CD4-positive, alpha-beta memory T cell (primary cell): ENCODE results near the gene PITX1. TPM values are rescaled to one million over a fixed set of nuclear protein-coding genes. Genes with fewer than 3 reads are reported as not detected.

Experiments
- CTCF ChIA-PET: fragments of 350-600 bp; sonication (Branson Sonifier 250); formaldehyde crosslinking; loops from one replicate; lab custom pipeline; 2021; ENCODE audit warnings: inconsistent platforms; ENCODE audit not compliant: partially characterized antibody; lab: Charles Lee
- POLR2A ChIA-PET: fragments of 350-600 bp; sonication (Branson Sonifier 250); formaldehyde crosslinking; loops from one replicate; lab custom pipeline; 2021; ENCODE audit not compliant: partially characterized antibody; lab: Charles Lee
- DNase-seq, 5 donors: peaks; one replicate each; pipeline versions ENCODE4 v3.0.0 to v3.0.0-alpha.2; 2020 to 2022; ENCODE audit warnings: mixed read lengths in 1 of 5
- H3K27ac ChIP-seq: one replicate; pipeline ENCODE4 v1.7.0; 2013; ENCODE audit warnings: low read depth, low read length
- H3K27me3 ChIP-seq: 2 replicates; pipeline ENCODE4 v1.7.0; 2013; ENCODE audit warnings: mild to moderate bottlenecking, low read length, moderate library complexity; ENCODE audit not compliant: insufficient read depth
- H3K36me3 ChIP-seq: 2 replicates; pipeline ENCODE4 v1.7.0; 2013; ENCODE audit warnings: mild to moderate bottlenecking, low read length, moderate library complexity; ENCODE audit not compliant: insufficient read depth
- H3K4me1 ChIP-seq: 2 replicates; pipeline ENCODE4 v1.7.0; 2013; ENCODE audit warnings: mild to moderate bottlenecking, low read length, moderate library complexity; ENCODE audit not compliant: insufficient read depth
- H3K4me3 ChIP-seq, 2 donors: one replicate each; pipeline ENCODE4 v1.7.0; 2013; ENCODE audit warnings: low read length in 2 of 2, mild to moderate bottlenecking in 1 of 2
- H3K9me3 ChIP-seq, 2 donors: one replicate each; pipeline ENCODE4 v1.7.0; 2013; ENCODE audit warnings: low read length in 2 of 2, control low read depth in 1 of 2; ENCODE audit not compliant: control insufficient read depth in 1 of 2
- H3K27ac Mint-ChIP-seq, 7 donors: one replicate each; pipeline ENCODE4 v1.8.0; 2020 to 2021; ENCODE audit warnings: mixed read lengths in 7 of 7, mild to moderate bottlenecking in 6 of 7, inconsistent platforms in 3 of 7, moderate library complexity in 3 of 7
- H3K27me3 Mint-ChIP-seq, 2 donors: one replicate each; pipeline ENCODE4 v1.8.0; 2020 to 2021; ENCODE audit warnings: mixed read lengths in 2 of 2
- H3K36me3 Mint-ChIP-seq, 2 donors: one replicate each; pipeline ENCODE4 v1.8.0; 2020 to 2021; ENCODE audit warnings: mixed read lengths in 2 of 2, inconsistent platforms in 1 of 2, mild to moderate bottlenecking in 1 of 2
- H3K4me1 Mint-ChIP-seq, 4 donors: one replicate each; pipeline ENCODE4 v1.8.0; 2020 to 2021; ENCODE audit warnings: mixed read lengths in 4 of 4, mild to moderate bottlenecking in 1 of 4
- H3K4me3 Mint-ChIP-seq, 8 donors: one replicate each; pipeline ENCODE4 v1.8.0; 2020 to 2021; ENCODE audit warnings: mixed read lengths in 8 of 8, mild to moderate bottlenecking in 7 of 8, moderate library complexity in 6 of 8, inconsistent platforms in 3 of 8
- H3K9me3 Mint-ChIP-seq, 8 donors: one replicate each; pipeline ENCODE4 v1.8.0; 2020 to 2021; ENCODE audit warnings: mixed read lengths in 8 of 8, mild to moderate bottlenecking in 5 of 8, inconsistent platforms in 3 of 8, moderate library complexity in 1 of 8
- intact Hi-C: fragments of 100-400 bp; cut with micrococcal nuclease; formaldehyde crosslinking; loops from one replicate; pipeline ENCODE4 v1.15.1; 2023
- polyA plus RNA-seq, 2 donors: library from polyadenylated mRNA; unstranded; fragments of 300-500 nt; fragmentation: Illumina TruSeq; gene quantifications; one replicate each; pipeline ENCODE4 v1.2.3, GENCODE V29; 2021
- total RNA-seq, 2 experiments: library from RNA; stranded (reverse); gene quantifications; one replicate each; pipeline ENCODE4 v1.2.3, GENCODE V29; 2021

PITX1 gene
- total and polyA plus RNA-seq, 4 experiments from 2014 or later: not detected

DNA sequence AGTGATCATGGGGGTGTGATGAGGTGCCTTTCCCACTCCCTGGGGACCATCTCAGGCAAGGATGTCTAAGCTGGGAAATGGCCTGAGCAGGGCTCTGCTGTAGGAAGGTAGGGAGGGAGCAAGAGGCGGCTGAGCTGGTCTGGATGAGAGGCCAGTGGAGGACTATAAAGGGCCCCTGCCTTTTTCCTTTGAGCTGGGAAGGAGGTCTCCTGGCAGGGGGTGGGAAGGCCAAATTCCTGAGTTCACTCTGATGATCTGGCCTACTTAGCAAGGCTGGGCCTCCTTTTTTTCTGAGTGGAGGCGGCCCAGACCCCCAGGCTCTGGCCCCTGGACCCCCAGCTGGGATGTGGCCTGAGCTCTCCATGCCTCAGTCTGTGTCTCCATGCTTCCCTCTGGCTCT is 14.3 kb upstream of the PITX1 start:
- Mint-ChIP-seq H3K27ac (no peak overlapping the region), H3K36me3 (no peaks in the 10 kb centered on the region), H3K4me1 (peaks cover 0 to 4% (median 2%) of the 10 kb centered on the region in 4 donors), H3K9me3 (no peaks in the 10 kb centered on the region), H3K4me3 (no peak overlapping the region), H3K27me3 (peaks cover 38 to 48% of the 10 kb centered on the region in 2 donors)
- Histone ChIP-seq H3K4me1 (no peaks in the 10 kb centered on the region), H3K9me3 (no peaks in the 10 kb centered on the region), H3K27ac (no peak overlapping the region), H3K4me3 (no peak overlapping the region), H3K27me3 (peaks cover 3% of the 10 kb centered on the region), H3K36me3 (no peaks in the 10 kb centered on the region)
- intact Hi-C loops: no loop called here
- DNase-seq: no peak
- POLR2A ChIA-PET: no interaction called here
- CTCF ChIA-PET: no interaction called here

DNA sequence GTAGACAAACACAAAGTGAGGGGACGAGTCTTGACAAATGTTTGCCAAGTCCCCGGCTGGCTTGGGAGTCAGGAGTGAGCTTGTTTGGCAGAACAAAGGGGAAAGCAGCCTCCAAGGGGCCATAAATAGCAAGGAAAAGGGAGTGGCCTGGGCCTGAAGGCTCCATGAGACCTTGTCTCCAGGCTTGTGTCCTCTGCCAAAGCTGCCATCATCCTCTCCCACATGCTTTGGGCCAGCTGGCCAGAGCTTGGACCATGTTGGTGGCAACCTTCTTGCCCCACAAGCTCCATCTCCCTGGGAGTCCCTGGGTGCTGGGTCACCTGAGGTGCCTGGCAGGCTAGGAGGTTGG is 13.3 kb upstream of the PITX1 start:
- H3K36me3 ChIP-seq: no peaks in the 10 kb centered on the region
- no peak for DNase-seq
- peaks cover 0 to 4% (median 2%) of the 10 kb centered on the region in 4 donors for H3K4me1 Mint-ChIP-seq
- peaks cover 40 to 54% of the 10 kb centered on the region in 2 donors for H3K27me3 Mint-ChIP-seq
- intact Hi-C loops: no loop called here
- no peaks in the 10 kb centered on the region for H3K9me3 Mint-ChIP-seq
- H3K36me3 Mint-ChIP-seq: no peaks in the 10 kb centered on the region
- no peak overlapping the region for H3K4me3 Mint-ChIP-seq
- H3K4me1 ChIP-seq: no peaks in the 10 kb centered on the region
- H3K4me3 ChIP-seq: no peak overlapping the region
- H3K27ac ChIP-seq: no peak overlapping the region
- no peak overlapping the region for H3K27ac Mint-ChIP-seq
- H3K27me3 ChIP-seq: peaks cover 3% of the 10 kb centered on the region
- H3K9me3 ChIP-seq: no peaks in the 10 kb centered on the region
- CTCF ChIA-PET: no interaction called here
- POLR2A ChIA-PET: no interaction called here

- no peak for DNase-seq
- Mint-ChIP-seq H3K4me3 (no peak overlapping the region), H3K27ac (no peak overlapping the region), H3K27me3 (peaks cover 38 to 50% of the 10 kb centered on the region in 2 donors), H3K4me1 (peaks cover 0 to 4% (median 2%) of the 10 kb centered on the region in 4 donors), H3K9me3 (no peaks in the 10 kb centered on the region), H3K36me3 (no peaks in the 10 kb centered on the region)
- H3K36me3 ChIP-seq: no peaks in the 10 kb centered on the region
- ChIA-PET POLR2A (no interaction called here), CTCF (no interaction called here)
- H3K27me3 ChIP-seq: peaks cover 3% of the 10 kb centered on the region
- no peaks in the 10 kb centered on the region for H3K9me3 ChIP-seq
- no peaks in the 10 kb centered on the region for H3K4me1 ChIP-seq
- no peak overlapping the region for H3K27ac ChIP-seq
- intact Hi-C loops: no loop called here
- no peak overlapping the region for H3K4me3 ChIP-seq
These were observed 12.8 kb upstream of the PITX1 start for GRCh38 chr5:135046661-135047346.

DNA sequence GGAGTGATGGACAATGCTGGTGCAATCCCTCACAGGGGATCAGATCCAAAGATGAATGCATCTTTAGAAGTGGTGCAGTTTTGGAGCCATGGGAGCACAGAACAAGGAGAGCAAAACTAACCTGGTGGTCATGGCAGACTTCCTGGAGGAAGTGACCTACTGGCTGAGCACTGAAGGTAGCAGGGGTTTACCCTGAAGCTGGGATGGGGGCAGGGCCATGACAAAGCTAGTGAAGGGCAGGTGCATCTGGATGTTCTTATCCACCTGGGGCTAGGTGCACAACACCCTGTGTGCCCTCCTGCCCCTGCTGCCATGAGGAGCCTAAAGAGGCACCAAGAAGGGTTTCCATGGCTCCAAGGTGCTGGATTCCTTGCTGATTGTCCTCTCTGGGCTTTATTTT is 11.5 kb upstream of the PITX1 start:
- Mint-ChIP-seq H3K4me3 (no peak overlapping the region), H3K27me3 (peaks cover 36 to 50% of the 10 kb centered on the region in 2 donors), H3K4me1 (peaks cover 2 to 8% (median 5%) of the 10 kb centered on the region in 4 donors), H3K9me3 (no peaks in the 10 kb centered on the region), H3K36me3 (no peaks in the 10 kb centered on the region), H3K27ac (no peak overlapping the region)
- Histone ChIP-seq H3K27me3 (no peaks in the 10 kb centered on the region), H3K4me1 (peaks cover 2% of the 10 kb centered on the region), H3K36me3 (no peaks in the 10 kb centered on the region), H3K27ac (no peak overlapping the region), H3K4me3 (no peak overlapping the region), H3K9me3 (no peaks in the 10 kb centered on the region)
- intact Hi-C loops: no loop called here
- DNase-seq: no peak
- CTCF ChIA-PET: no interaction called here
- POLR2A ChIA-PET: no interaction called here

DNA sequence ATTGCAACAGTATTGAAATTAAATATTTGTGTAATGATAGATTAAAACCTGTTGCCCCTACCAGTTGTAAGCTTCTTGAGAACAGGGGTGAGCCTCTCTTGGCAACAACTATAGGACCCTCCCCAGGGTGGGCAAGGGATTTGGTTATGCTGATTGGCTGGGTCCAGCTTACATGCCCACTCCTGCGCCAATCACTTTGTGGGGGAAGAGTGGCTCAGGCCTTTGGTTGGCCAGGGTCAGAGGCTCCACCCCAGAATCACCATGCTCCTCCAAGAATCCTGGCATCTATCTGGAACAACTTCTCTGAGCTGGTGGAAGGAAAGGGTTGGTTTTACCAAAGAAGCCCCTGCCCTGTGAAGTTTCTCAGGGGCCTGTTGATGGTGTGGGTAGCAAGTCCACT is 8.6 kb upstream of the PITX1 start:
- DNase-seq: no peak
- no peaks in the 10 kb centered on the region for H3K9me3 Mint-ChIP-seq
- POLR2A ChIA-PET: no interaction called here
- intact Hi-C loops: no loop called here
- H3K4me1 Mint-ChIP-seq: peaks cover 1 to 17% (median 5%) of the 10 kb centered on the region in 4 donors
- CTCF ChIA-PET: no interaction called here
- Histone ChIP-seq H3K4me1 (peaks cover 13% of the 10 kb centered on the region), H3K36me3 (no peaks in the 10 kb centered on the region), H3K9me3 (no peaks in the 10 kb centered on the region), H3K27ac (no peak overlapping the region), H3K4me3 (no peak overlapping the region), H3K27me3 (peaks cover 10% of the 10 kb centered on the region)
- no peaks in the 10 kb centered on the region for H3K36me3 Mint-ChIP-seq
- H3K27ac Mint-ChIP-seq: no peak overlapping the region
- H3K4me3 Mint-ChIP-seq: no peak overlapping the region
- peaks cover 40 to 45% of the 10 kb centered on the region in 2 donors for H3K27me3 Mint-ChIP-seq

GRCh38 chr5:135041726-135042125 is 7.7 kb upstream of the PITX1 start:
- intact Hi-C loops: no loop called here
- Mint-ChIP-seq H3K4me3 (peak overlapping the region in 3 of 8 donors; percentile 46 to 62 (median 61)), H3K27ac (no peak overlapping the region), H3K27me3 (peaks cover 42 to 51% of the 10 kb centered on the region in 2 donors), H3K36me3 (no peaks in the 10 kb centered on the region), H3K4me1 (peaks cover 1 to 17% (median 5%) of the 10 kb centered on the region in 4 donors), H3K9me3 (no peaks in the 10 kb centered on the region)
- peaks cover 17% of the 10 kb centered on the region for H3K27me3 ChIP-seq
- no peak overlapping the region for H3K27ac ChIP-seq
- no peak for DNase-seq
- no peaks in the 10 kb centered on the region for H3K36me3 ChIP-seq
- POLR2A ChIA-PET: no interaction called here
- peaks cover 13% of the 10 kb centered on the region for H3K4me1 ChIP-seq
- CTCF ChIA-PET: no interaction called here
- no peak overlapping the region for H3K4me3 ChIP-seq
- no peaks in the 10 kb centered on the region for H3K9me3 ChIP-seq

DNA sequence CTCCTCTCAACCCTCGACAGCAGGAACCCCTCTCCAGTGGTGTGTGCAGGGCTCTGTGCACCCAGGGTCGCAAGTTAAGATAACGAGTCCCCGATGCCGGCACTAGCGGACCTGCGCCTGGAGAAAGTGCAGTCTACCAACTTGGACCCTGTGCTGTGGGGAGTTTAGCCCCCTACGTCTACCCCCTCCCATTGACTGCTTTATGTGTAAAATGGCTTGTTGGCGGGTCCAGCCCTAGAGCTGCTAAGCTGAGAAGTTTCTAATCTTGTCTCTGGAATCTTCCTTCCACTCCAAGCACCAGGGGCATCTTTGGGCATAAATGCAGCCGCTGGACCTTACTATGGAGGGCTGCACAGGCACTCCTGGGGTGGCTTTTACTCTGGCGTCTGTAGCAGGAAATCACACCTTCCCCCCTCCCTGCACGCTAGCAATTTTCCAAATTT is 7.1 kb upstream of the PITX1 start:
- Histone ChIP-seq H3K27me3 (peaks cover 22% of the 10 kb centered on the region), H3K27ac (no peak overlapping the region), H3K9me3 (no peaks in the 10 kb centered on the region), H3K4me3 (no peak overlapping the region), H3K4me1 (peaks cover 13% of the 10 kb centered on the region), H3K36me3 (no peaks in the 10 kb centered on the region)
- Mint-ChIP-seq H3K27me3 (peaks cover 46 to 50% of the 10 kb centered on the region in 2 donors), H3K27ac (no peak overlapping the region), H3K4me1 (peaks cover 1 to 17% (median 5%) of the 10 kb centered on the region in 4 donors), H3K36me3 (no peaks in the 10 kb centered on the region), H3K9me3 (no peaks in the 10 kb centered on the region), H3K4me3 (peak overlapping the region in 5 of 8 donors; percentile 23 to 62 (median 57))
- ChIA-PET POLR2A (no interaction called here), CTCF (no interaction called here)
- DNase-seq: no peak
- intact Hi-C loops: no loop called here
